ENCODE results near the gene MIS18A.
"Not testable (repeated sequence)": the region's sequence is repeated elsewhere in the genome, so short reads cannot be mapped to it uniquely, and the experiment has no call there.

MIS18A gene

GRCh38 chr21:32311621-32312020 lies 32.8 kb upstream of the MIS18A start:
- H3K27me3 ChIP-seq (ENCODE audit: insufficient read depth, low read length, poor library complexity, severe bottlenecking): no peaks in the 10 kb centered on the region

GRCh38 chr21:32310976-32311375 lies 32.1 kb upstream of the MIS18A start:
- H3F3A ChIP-seq (ENCODE audit: low read depth); H3K79me2 ChIP-seq (ENCODE audit: insufficient read depth, low read length); H2AFZ ChIP-seq (ENCODE audit: low read length); H3K27me3 ChIP-seq (ENCODE audit: insufficient read depth, low read length, poor library complexity, severe bottlenecking); H4K20me1 ChIP-seq (ENCODE audit: insufficient read depth, low read length, poor library complexity, severe bottlenecking); H3K4me3 ChIP-seq (ENCODE audit: low read length, poor library complexity, severe bottlenecking); H3K9me3 ChIP-seq (ENCODE audit: insufficient read depth, low read depth, low read length); H3K9me2 ChIP-seq (replicated peaks; ENCODE audit: low read depth, low read length); H3K9ac ChIP-seq (ENCODE audit: low read depth, low read length, poor library complexity, severe bottlenecking); H3K4me1 ChIP-seq (ENCODE audit: insufficient read depth, low read length, poor library complexity, severe bottlenecking); H3K36me3 ChIP-seq (ENCODE audit: insufficient read depth, low read length); H3K4me2 ChIP-seq (ENCODE audit: low read depth, low read length, poor library complexity, severe bottlenecking): not testable (repeated sequence)

More at GRCh38 chr21:32311621-32312020, 32.8 kb upstream of the MIS18A start:
- no peaks in the 10 kb centered on the region for H4K20me1 ChIP-seq (ENCODE audit: insufficient read depth, low read length, poor library complexity, severe bottlenecking)
- no peak overlapping the region for H3K9ac ChIP-seq (ENCODE audit: low read depth, low read length, poor library complexity, severe bottlenecking)
- no peaks in the 10 kb centered on the region for H3K36me3 ChIP-seq (ENCODE audit: insufficient read depth, low read length)
- H3K9me2 ChIP-seq (replicated peaks; ENCODE audit: low read depth, low read length): no peaks in the 10 kb centered on the region
- H3K79me2 ChIP-seq (ENCODE audit: insufficient read depth, low read length): no peaks in the 10 kb centered on the region
- no peak overlapping the region for H3K4me2 ChIP-seq (ENCODE audit: low read depth, low read length, poor library complexity, severe bottlenecking)
- H3K4me3 ChIP-seq (ENCODE audit: low read length, poor library complexity, severe bottlenecking): no peak overlapping the region
- no peaks in the 10 kb centered on the region for H3K4me1 ChIP-seq (ENCODE audit: insufficient read depth, low read length, poor library complexity, severe bottlenecking)
- TF ChIP-seq EZH2phosphoT487 (IDR thresholded peaks at IDR 0.05; ENCODE audit: borderline replicate concordance): no peak
- TF ChIP-seq CTCF (conservative IDR thresholded peaks at IDR 0.05; ENCODE audit: low read length): no peak
- no peaks in the 10 kb centered on the region for H3F3A ChIP-seq (ENCODE audit: low read depth)
- no peak overlapping the region for H2AFZ ChIP-seq (ENCODE audit: low read length)
- H3K9me3 ChIP-seq (ENCODE audit: insufficient read depth, low read depth, low read length): no peaks in the 10 kb centered on the region

GRCh38 chr21:32309906-32310460 lies 31.1 kb upstream of the MIS18A start:
- Histone ChIP-seq H3K9me2 (replicated peaks; ENCODE audit: low read depth, low read length) (no peaks in the 10 kb centered on the region), H3K4me2 (ENCODE audit: low read depth, low read length, poor library complexity, severe bottlenecking) (no peak overlapping the region), H4K20me1 (ENCODE audit: insufficient read depth, low read length, poor library complexity, severe bottlenecking) (no peaks in the 10 kb centered on the region), H3K36me3 (ENCODE audit: insufficient read depth, low read length) (no peaks in the 10 kb centered on the region), H3K79me2 (ENCODE audit: insufficient read depth, low read length) (no peaks in the 10 kb centered on the region), H3K9me3 (ENCODE audit: insufficient read depth, low read depth, low read length) (no peaks in the 10 kb centered on the region), H2AFZ (ENCODE audit: low read length) (no peak overlapping the region), H3F3A (ENCODE audit: low read depth) (no peaks in the 10 kb centered on the region), H3K4me1 (ENCODE audit: insufficient read depth, low read length, poor library complexity, severe bottlenecking) (no peaks in the 10 kb centered on the region), H3K27me3 (ENCODE audit: insufficient read depth, low read length, poor library complexity, severe bottlenecking) (no peaks in the 10 kb centered on the region), H3K4me3 (ENCODE audit: low read length, poor library complexity, severe bottlenecking) (no peak overlapping the region), H3K9ac (ENCODE audit: low read depth, low read length, poor library complexity, severe bottlenecking) (no peak overlapping the region)
- TF ChIP-seq CTCF (conservative IDR thresholded peaks at IDR 0.05; ENCODE audit: low read length) (no peak), EZH2phosphoT487 (IDR thresholded peaks at IDR 0.05; ENCODE audit: borderline replicate concordance) (no peak)

- no peaks in the 10 kb centered on the region for H3K9me3 ChIP-seq (ENCODE audit: insufficient read depth, low read depth, low read length)
- no peaks in the 10 kb centered on the region for H3K36me3 ChIP-seq (ENCODE audit: insufficient read depth, low read length)
- no peaks in the 10 kb centered on the region for H3K79me2 ChIP-seq (ENCODE audit: insufficient read depth, low read length)
- no peaks in the 10 kb centered on the region for H4K20me1 ChIP-seq (ENCODE audit: insufficient read depth, low read length, poor library complexity, severe bottlenecking)
- H3F3A ChIP-seq (ENCODE audit: low read depth): no peaks in the 10 kb centered on the region
- no peaks in the 10 kb centered on the region for H3K9me2 ChIP-seq (replicated peaks; ENCODE audit: low read depth, low read length)
- no peak overlapping the region for H3K4me3 ChIP-seq (ENCODE audit: low read length, poor library complexity, severe bottlenecking)
- H3K4me2 ChIP-seq (ENCODE audit: low read depth, low read length, poor library complexity, severe bottlenecking): no peak overlapping the region
- H3K9ac ChIP-seq (ENCODE audit: low read depth, low read length, poor library complexity, severe bottlenecking): no peak overlapping the region
- no peak for TF ChIP-seq CTCF (conservative IDR thresholded peaks at IDR 0.05; ENCODE audit: low read length)
- no peak for TF ChIP-seq EZH2phosphoT487 (IDR thresholded peaks at IDR 0.05; ENCODE audit: borderline replicate concordance)
- no peak overlapping the region for H2AFZ ChIP-seq (ENCODE audit: low read length)
- no peaks in the 10 kb centered on the region for H3K27me3 ChIP-seq (ENCODE audit: insufficient read depth, low read length, poor library complexity, severe bottlenecking)
- no peaks in the 10 kb centered on the region for H3K4me1 ChIP-seq (ENCODE audit: insufficient read depth, low read length, poor library complexity, severe bottlenecking)
Measured at GRCh38 chr21:32308696-32309095, 29.8 kb upstream of the MIS18A start.
